ENCODE results near the gene DNAJB6. TPM values are rescaled to one million over a fixed set of nuclear protein-coding genes. Genes with fewer than 3 reads are reported as not detected.

The DNAJB6 gene
- total RNA-seq, 1 donor from 2014 or later, result 74.3 TPM

DNA sequence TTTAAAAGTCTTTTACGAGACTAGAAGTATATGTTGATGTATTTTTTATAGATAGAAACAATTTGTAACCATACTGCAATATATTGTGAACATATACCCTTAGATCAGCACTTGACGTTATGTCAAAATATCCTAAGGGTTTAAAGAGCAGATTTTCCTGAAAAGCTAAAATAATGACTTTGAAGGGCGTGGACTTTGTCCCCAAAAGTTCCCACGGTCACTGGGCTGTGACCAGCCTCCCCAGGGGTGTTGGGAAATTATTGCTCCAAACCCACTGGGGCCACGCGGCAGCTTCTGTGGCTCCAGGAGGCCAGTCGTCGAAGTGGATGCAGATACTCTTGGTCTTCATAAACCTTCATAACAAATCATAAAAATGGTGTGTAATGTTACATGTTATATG is 29.9 kb downstream of the DNAJB6 start:
- Mint-ChIP-seq H3K4me3 (no peak overlapping the region), H3K27ac (no peak overlapping the region), H3K4me1 (no peaks in the 10 kb centered on the region), H3K36me3 (ENCODE audit: low read depth) (peaks cover 89% of the 10 kb centered on the region), H3K9me3 (no peaks in the 10 kb centered on the region), H3K27me3 (no peaks in the 10 kb centered on the region)
- TF ChIP-seq CTCF (IDR thresholded peaks at IDR 0.05), result no peak
- no peak for DNase-seq
- no peak for ATAC-seq (ENCODE audit: low read depth)
- CTCF ChIA-PET, result no interaction called here
- POLR2A ChIA-PET, result no interaction called here
- intact Hi-C loops (cut with micrococcal nuclease), result no loop called here

GRCh38 chr7:157368955-157369354 is 32.2 kb downstream of the DNAJB6 start:
- ChIA-PET CTCF (no interaction called here), POLR2A (no interaction called here)
- intact Hi-C loops (cut with micrococcal nuclease), result no loop called here
- Mint-ChIP-seq H3K9me3 (no peaks in the 10 kb centered on the region), H3K36me3 (ENCODE audit: low read depth) (peaks cover 87% of the 10 kb centered on the region), H3K4me3 (no peak overlapping the region), H3K27ac (no peak overlapping the region), H3K4me1 (no peaks in the 10 kb centered on the region), H3K27me3 (no peaks in the 10 kb centered on the region)
- ATAC-seq (ENCODE audit: low read depth), result no peak
- DNase-seq, result no peak
- no peak for TF ChIP-seq CTCF (IDR thresholded peaks at IDR 0.05)

- no peaks in the 10 kb centered on the region for H3K27me3 Mint-ChIP-seq
- TF ChIP-seq CTCF (IDR thresholded peaks at IDR 0.05), result no peak
- intact Hi-C loops (cut with micrococcal nuclease), result no loop called here
- H3K9me3 Mint-ChIP-seq, result no peaks in the 10 kb centered on the region
- DNase-seq (no peak), ATAC-seq (ENCODE audit: low read depth) (no peak)
- H3K4me3 Mint-ChIP-seq, result no peak overlapping the region
- no peak overlapping the region for H3K27ac Mint-ChIP-seq
- peaks cover 9% of the 10 kb centered on the region for H3K4me1 Mint-ChIP-seq
- H3K36me3 Mint-ChIP-seq (ENCODE audit: low read depth), result peaks cover 89% of the 10 kb centered on the region
- POLR2A ChIA-PET, result no interaction called here
- CTCF ChIA-PET, result no interaction called here
Measured at GRCh38 chr7:157370742-157371141, 33.9 kb downstream of the DNAJB6 start.

- Mint-ChIP-seq H3K4me1 (peaks cover 15% of the 10 kb centered on the region), H3K27me3 (no peaks in the 10 kb centered on the region), H3K36me3 (ENCODE audit: low read depth) (peaks cover 87% of the 10 kb centered on the region), H3K9me3 (no peaks in the 10 kb centered on the region), H3K27ac (no peak overlapping the region), H3K4me3 (no peak overlapping the region)
- DNase-seq (no peak), ATAC-seq (ENCODE audit: low read depth) (no peak)
- CTCF ChIA-PET, result no interaction called here
- intact Hi-C loops (cut with micrococcal nuclease), result no loop called here
- POLR2A ChIA-PET, result no interaction called here
- TF ChIP-seq CTCF (IDR thresholded peaks at IDR 0.05), result no peak
Measured at GRCh38 chr7:157371296-157371695, 34.5 kb downstream of the DNAJB6 start.

DNA sequence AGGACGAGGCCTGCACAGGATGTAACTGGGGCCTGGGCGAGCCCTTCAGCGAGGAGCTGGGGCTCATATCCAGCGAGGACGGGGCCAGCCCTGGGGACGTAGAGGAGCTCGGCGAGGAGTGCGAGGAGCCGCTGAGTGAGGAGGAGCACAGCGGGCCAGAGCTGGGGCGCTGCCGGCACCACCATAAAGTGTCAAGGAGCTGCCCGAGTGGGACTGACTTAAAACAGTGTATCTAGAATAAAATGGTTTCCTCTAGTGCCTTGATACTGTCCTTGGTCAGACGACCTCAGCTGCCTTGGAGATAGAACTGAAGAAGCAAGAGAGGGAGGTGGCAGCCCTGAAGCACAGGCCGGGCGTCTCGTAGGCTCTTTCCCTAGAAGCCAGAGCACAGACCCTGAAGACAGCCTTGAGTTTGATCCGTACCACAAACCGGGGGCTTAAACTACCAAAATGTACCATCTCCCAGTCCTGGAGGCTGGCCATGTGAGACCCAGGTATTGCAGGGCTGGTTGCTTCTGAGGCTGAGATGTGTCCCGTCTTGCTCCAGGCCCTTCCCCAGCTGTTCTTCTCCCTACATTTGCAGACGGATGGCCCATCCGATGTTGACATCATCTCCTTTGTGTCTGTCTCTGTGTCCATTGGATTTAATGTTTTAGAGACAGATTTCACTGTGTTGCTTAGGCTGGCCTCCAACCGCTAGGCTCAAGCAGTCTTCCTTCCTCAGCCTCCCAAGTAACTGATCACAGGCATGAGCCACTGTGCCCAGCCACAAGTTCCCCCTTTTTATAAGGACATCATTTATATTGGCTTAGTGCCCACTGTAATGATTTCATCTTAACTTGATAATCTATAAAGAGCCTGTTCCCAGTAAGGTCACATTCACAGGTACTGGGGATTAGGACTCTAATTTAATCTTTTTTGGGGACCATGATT is 35.8 kb downstream of the DNAJB6 start:
- H3K27me3 Mint-ChIP-seq, result no peaks in the 10 kb centered on the region
- peaks cover 19% of the 10 kb centered on the region for H3K4me1 Mint-ChIP-seq
- H3K27ac Mint-ChIP-seq, result no peak overlapping the region
- no peak for TF ChIP-seq CTCF (IDR thresholded peaks at IDR 0.05)
- no peak overlapping the region for H3K4me3 Mint-ChIP-seq
- intact Hi-C loops (cut with micrococcal nuclease), result no loop called here
- H3K9me3 Mint-ChIP-seq, result no peaks in the 10 kb centered on the region
- ChIA-PET CTCF (no interaction called here), POLR2A (no interaction called here)
- ATAC-seq (ENCODE audit: low read depth) (no peak), DNase-seq (no peak)
- peaks cover 84% of the 10 kb centered on the region for H3K36me3 Mint-ChIP-seq (ENCODE audit: low read depth)
